A549 (cell line): Measurements from ENCODE around the gene FAM107B. TPM values are rescaled to one million over a fixed set of nuclear protein-coding genes. Genes with fewer than 3 reads are reported as not detected.

Source experiments
- ATAC-seq, 2 experiments: fragments of 200-7000 bp in 1 of 2; fragments of >200 bp in 1 of 2; cut with Nextera tagmentation in 1 of 2; cut with Tn5 transposase in 1 of 2; 3 replicates each; pipeline versions ENCODE4 v1.8.0 to v1.9.1; 2018 to 2020; ENCODE audit warnings: mild to moderate bottlenecking in 1 of 2, moderate library complexity in 1 of 2
- CTCF ChIA-PET: fragments of 300-600 bp; sonication (Branson Sonifier 250); formaldehyde crosslinking; extraction: SDS; loops from one replicate; lab custom pipeline; 2021; ENCODE audit warnings: antibody characterized with exemption, inconsistent platforms; lab: Yijun Ruan, JAX
- POLR2A ChIA-PET: fragments of 350-600 bp; formaldehyde crosslinking; extraction: SDS; loops from one replicate; lab custom pipeline; 2021; ENCODE audit warnings: antibody characterized with exemption, inconsistent platforms; lab: Yijun Ruan, JAX
- DNase-seq, 2 experiments: peaks; one replicate each; pipeline versions ENCODE4 v3.0.0 to v3.0.0-alpha.2; 2011 to 2016; ENCODE audit warnings: low read depth in 1 of 2, low spot score in 1 of 2
- FAIRE-seq: peaks from 2 replicates; lab custom pipeline; 2011; peaks lifted over from hg19 to GRCh38; lab: Jason Lieb, UNC
- H3K27ac ChIP-seq, 2 experiments: fragments of >200 bp; sonication (Bioruptor Twin); formaldehyde crosslinking; 3 replicates each; pipeline ENCODE4 v1.5.1; 2016 to 2017
- H3K4me1 ChIP-seq: fragments of >200 bp; sonication (Bioruptor Twin); formaldehyde crosslinking; 3 replicates; pipeline ENCODE4 v1.6.1; 2016
- H3K4me2 ChIP-seq: fragments of >200 bp; sonication (Bioruptor Twin); formaldehyde crosslinking; 3 replicates; pipeline ENCODE4 v1.6.1; 2016
- H3K4me3 ChIP-seq: fragments of >200 bp; sonication (Bioruptor Twin); formaldehyde crosslinking; 3 replicates; pipeline ENCODE4 v1.5.1; 2016
- H3K9me3 ChIP-seq: fragments of >200 bp; sonication (Bioruptor Twin); formaldehyde crosslinking; 3 replicates; pipeline ENCODE4 v1.6.1; 2016
- CBX2 ChIP-seq: fragments of 200-600 bp; sonication (generic); IDR thresholded peaks from 2 replicates; pipeline ENCODE4 v1.6.1; 2016; ENCODE audit warnings: low read depth, mild to moderate bottlenecking, borderline replicate concordance
- CBX8 ChIP-seq: fragments of 200-600 bp; sonication (generic); IDR thresholded peaks from 2 replicates; pipeline ENCODE4 v1.6.1; 2016
- CEBPB ChIP-seq, 2 experiments: fragments of >200 bp in 1 of 2; sonication (Bioruptor Twin) in 1 of 2; formaldehyde crosslinking in 1 of 2; IDR thresholded peaks; 2 replicates each; pipeline ENCODE4 v1.6.1; 2012 to 2016
- EHMT2 ChIP-seq: fragments of 200-600 bp; sonication (generic); IDR thresholded peaks from 2 replicates; pipeline ENCODE4 v1.6.1; 2016; ENCODE audit warnings: antibody characterized with exemption, low read depth, mild to moderate bottlenecking, moderate library complexity
- ESRRA ChIP-seq: fragments of 150-350 bp; IDR thresholded peaks from 2 replicates; pipeline ENCODE4 v1.6.1; 2014; ENCODE audit warnings: mild to moderate bottlenecking, low read length, borderline replicate concordance
- FOSL2 ChIP-seq, 2 experiments: fragments of 450-650 bp in 1 of 2; fragments of >200 bp in 1 of 2; sonication (Bioruptor Twin) in 1 of 2; formaldehyde crosslinking; IDR thresholded peaks; 2 replicates each; pipeline versions ENCODE4 v1.5.0 to v1.6.1; 2016 to 2020; ENCODE audit warnings: mild to moderate bottlenecking in 1 of 2, moderate library complexity in 1 of 2
- HEYL ChIP-seq: fragments of 250-450 bp; sonication (Bioruptor Pico); IDR thresholded peaks from 2 replicates; pipeline ENCODE4 v1.8.0; 2021; ENCODE audit warnings: mild to moderate bottlenecking, moderate library complexity
- HOXA7 ChIP-seq: fragments of 250-450 bp; sonication (Bioruptor Pico); IDR thresholded peaks from 2 replicates; pipeline ENCODE4 v1.5.0; 2020; ENCODE audit warnings: mild to moderate bottlenecking, moderate library complexity
- HOXB13 ChIP-seq: fragments of 250-450 bp; sonication (Bioruptor Pico); IDR thresholded peaks from 2 replicates; pipeline ENCODE4 v1.5.0; 2020; ENCODE audit warnings: low read depth, mild to moderate bottlenecking, moderate library complexity
- JUN ChIP-seq, 2 experiments: fragments of >200 bp; sonication (Bioruptor Twin); formaldehyde crosslinking; IDR thresholded peaks; 2 replicates in 1 of 2; 3 replicates in 1 of 2; pipeline ENCODE4 v1.6.1; 2016 to 2017
- MAZ ChIP-seq: fragments of 150-350 bp; IDR thresholded peaks from 2 replicates; pipeline ENCODE4 v1.6.1; 2014; ENCODE audit warnings: antibody characterized with exemption, low read depth, low read length, borderline replicate concordance
- MYC ChIP-seq: IDR thresholded peaks from 2 replicates; pipeline ENCODE4 v1.6.1; 2012; ENCODE audit warnings: mild to moderate bottlenecking, inconsistent platforms, low read length, improper control_type of control experiment, borderline replicate concordance
- NPAS2 ChIP-seq: fragments of 250-450 bp; sonication (Bioruptor Pico); IDR thresholded peaks from 2 replicates; pipeline ENCODE4 v1.8.0; 2022; ENCODE audit warnings: mild to moderate bottlenecking, moderate library complexity, borderline replicate concordance
- RAD21 ChIP-seq, 2 experiments: fragments of >200 bp in 1 of 2; sonication (Bioruptor Twin) in 1 of 2; formaldehyde crosslinking in 1 of 2; IDR thresholded peaks in 1 of 2; conservative IDR thresholded peaks in 1 of 2; 2 replicates in 1 of 2; 3 replicates in 1 of 2; pipeline ENCODE4 v1.6.1; 2012 to 2018; ENCODE audit warnings: inconsistent platforms in 1 of 2
- RNF2 ChIP-seq: fragments of 200-600 bp; sonication (generic); IDR thresholded peaks from 2 replicates; pipeline ENCODE4 v1.6.1; 2016; ENCODE audit warnings: low read depth, mild to moderate bottlenecking, antibody characterized with exemption, moderate library complexity, borderline replicate concordance
- SMC3 ChIP-seq: fragments of >200 bp; sonication (Bioruptor Twin); formaldehyde crosslinking; IDR thresholded peaks from 3 replicates; pipeline ENCODE4 v1.6.1; 2018; ENCODE audit warnings: inconsistent platforms
- SREBF2 ChIP-seq: fragments of 450-650 bp; IDR thresholded peaks from 2 replicates; pipeline ENCODE4 v1.6.1; 2014; ENCODE audit warnings: mild to moderate bottlenecking, moderate library complexity
- TFCP2L1 ChIP-seq: fragments of 250-450 bp; sonication (Bioruptor Pico); IDR thresholded peaks from 2 replicates; pipeline ENCODE4 v1.5.0; 2021; ENCODE audit warnings: mild to moderate bottlenecking
- WGBS: methylation state at CpG from one replicate; pipeline ENCODE4 v1.1.6; 2017; ENCODE audit errors: missing lambda C conversion rate; 5-methylcytosine and 5-hydroxymethylcytosine counted together
- polyA plus RNA-seq, 4 experiments: library from polyadenylated mRNA; depleted of rRNA in 3 of 4; stranded (reverse); fragments of >200 nt; fragmentation: RNase III in 1 of 4; extraction: RNeasy Plus Mini Kit Qiagen cat#74134 plus additional on column Dnase treatment in 1 of 4; gene quantifications; 2 replicates in 3 of 4; 3 replicates in 1 of 4; pipeline ENCODE4 v1.2.3, GENCODE V29; 2011 to 2017
- TF ChIP-seq, protein P1 (sequence below): IDR thresholded peaks from 2 replicates; pipeline ENCODE4 v1.6.1; 2012; ENCODE audit warnings: low read depth, borderline replicate concordance
- TF ChIP-seq, protein P2 (sequence below): fragments of 250-450 bp; sonication (Bioruptor Pico); IDR thresholded peaks from 2 replicates; pipeline ENCODE4 v1.5.0; 2021; ENCODE audit warnings: mild to moderate bottlenecking, moderate library complexity, borderline replicate concordance
- TF ChIP-seq, protein P3 (sequence below): fragments of >200 bp; sonication (Bioruptor Twin); formaldehyde crosslinking; IDR thresholded peaks from 2 replicates; pipeline ENCODE4 v1.6.1; 2016
- TF ChIP-seq, protein P4 (sequence below): IDR thresholded peaks from 2 replicates; pipeline ENCODE4 v1.6.1; 2012

Gene FAM107B
- polyA plus RNA-seq, 2 of the 4 experiments (the other 2 are of a cell fraction) = 99.9 to 173 TPM

DNA sequence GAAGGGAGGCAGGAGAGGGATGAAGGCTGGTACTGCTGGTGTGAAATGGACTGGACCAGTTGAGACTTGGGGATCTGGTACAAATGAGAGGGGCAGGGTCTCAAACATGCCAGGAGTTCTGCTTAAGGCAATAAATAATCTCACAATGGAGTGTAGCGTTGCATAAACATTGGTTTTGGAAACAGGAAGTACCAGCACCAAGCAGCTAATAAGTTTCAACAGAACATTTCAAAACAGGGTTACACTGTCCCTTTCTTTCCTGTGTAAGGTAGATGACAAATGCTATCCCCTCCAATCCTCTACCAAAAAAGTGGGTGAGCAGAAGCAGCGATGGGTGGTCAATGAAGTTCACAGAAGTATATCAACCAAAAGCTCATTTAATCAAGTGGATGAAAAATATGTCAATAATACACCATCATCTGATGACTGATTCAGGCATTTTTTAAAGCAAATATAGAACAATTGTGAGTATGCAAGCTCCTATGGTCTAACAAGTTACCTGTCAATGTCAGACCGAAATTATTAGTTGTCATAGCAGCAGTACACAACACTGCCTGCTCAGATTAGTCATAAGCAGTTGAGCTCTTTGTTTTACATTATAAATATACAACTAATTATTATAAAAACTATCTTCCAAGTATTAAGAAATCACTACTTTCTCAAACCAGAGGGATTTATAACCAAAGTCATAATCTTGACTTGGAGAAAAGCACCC is 220.0 kb downstream of the FAM107B start:
- DNase-seq (no peak), ATAC-seq (0 out of 6 replicates have a peak, but pooled peaks of 1 of the 2 experiments have one; percentile 9), FAIRE-seq (no peak)
- WGBS = 85% methylated on average over 3 of the region's 3 CpGs
- Histone ChIP-seq H3K4me2 (peak overlapping the region; percentile 19; the same call in 2 of the 3 replicates), H3K4me3 (no peak overlapping the region), H3K27ac (peak overlapping the region in 1 of 2 experiments; percentile 38; a peak in 1 of 6 replicates), H3K4me1 (peaks cover 85% of the 10 kb centered on the region), H3K9me3 (no peaks in the 10 kb centered on the region)
- TF ChIP-seq NPAS2 (CRISPR knock-in tag) (no peak), TFCP2L1 (CRISPR knock-in tag) (0 out of 2 replicates have a peak, but pooled peaks have one; percentile 16), ESRRA (no peak), FOSL2 (IDR thresholded peaks at IDR 0.05) (no peak), FOSL2 (CRISPR knock-in tag; IDR thresholded peaks at IDR 0.05) (no peak), HEYL (CRISPR knock-in tag) (no peak), MYC (no peak)
- TF ChIP-seq, protein P1, sequence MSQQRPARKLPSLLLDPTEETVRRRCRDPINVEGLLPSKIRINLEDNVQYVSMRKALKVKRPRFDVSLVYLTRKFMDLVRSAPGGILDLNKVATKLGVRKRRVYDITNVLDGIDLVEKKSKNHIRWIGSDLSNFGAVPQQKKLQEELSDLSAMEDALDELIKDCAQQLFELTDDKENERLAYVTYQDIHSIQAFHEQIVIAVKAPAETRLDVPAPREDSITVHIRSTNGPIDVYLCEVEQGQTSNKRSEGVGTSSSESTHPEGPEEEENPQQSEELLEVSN = no peak
- TF ChIP-seq, protein P2, sequence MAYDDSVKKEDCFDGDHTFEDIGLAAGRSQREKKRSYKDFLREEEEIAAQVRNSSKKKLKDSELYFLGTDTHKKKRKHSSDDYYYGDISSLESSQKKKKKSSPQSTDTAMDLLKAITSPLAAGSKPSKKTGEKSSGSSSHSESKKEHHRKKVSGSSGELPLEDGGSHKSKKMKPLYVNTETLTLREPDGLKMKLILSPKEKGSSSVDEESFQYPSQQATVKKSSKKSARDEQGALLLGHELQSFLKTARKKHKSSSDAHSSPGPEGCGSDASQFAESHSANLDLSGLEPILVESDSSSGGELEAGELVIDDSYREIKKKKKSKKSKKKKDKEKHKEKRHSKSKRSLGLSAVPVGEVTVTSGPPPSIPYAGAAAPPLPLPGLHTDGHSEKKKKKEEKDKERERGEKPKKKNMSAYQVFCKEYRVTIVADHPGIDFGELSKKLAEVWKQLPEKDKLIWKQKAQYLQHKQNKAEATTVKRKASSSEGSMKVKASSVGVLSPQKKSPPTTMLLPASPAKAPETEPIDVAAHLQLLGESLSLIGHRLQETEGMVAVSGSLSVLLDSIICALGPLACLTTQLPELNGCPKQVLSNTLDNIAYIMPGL (CRISPR knock-in tag) = no peak
- POLR2A ChIA-PET = no interaction called here
- CTCF ChIA-PET = interaction anchor here (0.7 to 2.8 kb wide), 5 partner anchors 12 to 269 kb away, joined by 3 to 11 read pairs (median 3); no protein-coding TSS in a partner anchor

DNA sequence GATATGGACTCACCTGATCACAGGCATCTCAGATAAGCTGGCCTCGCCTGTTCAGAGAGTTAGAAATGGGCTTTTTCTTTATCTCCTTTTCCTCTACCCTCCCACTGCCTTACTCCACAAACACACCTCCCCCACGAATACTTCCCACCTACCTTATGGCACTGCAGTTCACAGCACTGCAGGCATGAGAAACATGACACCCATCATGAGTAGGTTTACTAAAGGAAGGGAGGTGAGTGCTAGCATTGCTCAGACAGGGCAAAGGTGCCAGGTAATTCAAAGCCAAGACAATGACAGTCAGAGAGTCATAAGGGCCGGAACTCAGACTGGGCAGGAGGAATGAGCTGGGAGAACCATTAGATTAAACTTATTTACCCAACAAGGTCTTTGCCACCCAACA is 220.6 kb downstream of the FAM107B start:
- ATAC-seq (no peak; a peak in 1 of 6 replicates), DNase-seq (no peak), FAIRE-seq (no peak)
- TF ChIP-seq NPAS2 (CRISPR knock-in tag) (no peak), JUN (IDR thresholded peaks at IDR 0.05) (no peak), MAZ (no peak), RNF2 (no peak), CBX2 (no peak)
- TF ChIP-seq, protein P1 = no peak
- WGBS = 82% methylated on average over 3 of the region's 3 CpGs
- Histone ChIP-seq H3K4me2 (peak overlapping the region; percentile 19), H3K27ac (peak overlapping the region in 1 of 2 experiments; percentile 38; a peak in 2 of 6 replicates), H3K4me1 (peaks cover 87% of the 10 kb centered on the region), H3K4me3 (no peak overlapping the region), H3K9me3 (no peaks in the 10 kb centered on the region)
- ChIA-PET POLR2A (no interaction called here), CTCF (interaction anchor here (0.8 to 2.8 kb wide), 4 partner anchors 16 to 269 kb away, joined by 3 to 11 read pairs (median 4); no protein-coding TSS in a partner anchor)

DNA sequence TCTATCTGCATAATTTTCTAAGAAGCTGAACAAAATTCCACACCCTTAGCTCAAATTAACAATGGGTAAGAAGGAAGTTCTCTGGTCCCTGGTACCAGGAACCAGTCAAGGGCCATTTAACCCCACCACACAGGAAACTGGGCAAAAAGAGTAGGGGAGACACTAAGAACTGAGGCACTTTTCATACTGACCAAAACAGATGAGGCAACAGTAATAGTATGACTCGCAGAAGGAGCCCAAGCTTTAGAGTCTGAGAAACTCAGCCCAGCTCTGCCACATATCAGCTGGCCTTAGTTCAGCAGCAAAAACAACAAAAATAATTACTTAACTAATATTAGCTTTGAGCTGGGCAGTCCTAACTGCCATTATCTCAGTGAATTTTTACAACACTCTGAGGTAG is 221.2 kb downstream of the FAM107B start:
- peak overlapping the region in 1 of 2 experiments; percentile 38; a peak in 2 of 6 replicates for H3K27ac ChIP-seq
- peaks cover 85% of the 10 kb centered on the region for H3K4me1 ChIP-seq

More for the DNA sequence above, 221.2 kb downstream of the FAM107B start:
- 80% methylated on average over 1 of the region's 1 CpG for WGBS
- Histone ChIP-seq H3K4me3 (no peak overlapping the region), H3K9me3 (no peaks in the 10 kb centered on the region)
- DNase-seq (no peak), FAIRE-seq (no peak)
- TF ChIP-seq SMC3 (no peak), MYC (no peak), RAD21 (conservative IDR thresholded peaks at IDR 0.05 in 1 of 2, IDR thresholded peaks at IDR 0.05 in 1 of 2) (no peak), CBX8 (no peak), SREBF2 (no peak), HOXB13 (CRISPR knock-in tag) (no peak), HEYL (CRISPR knock-in tag) (no peak), CEBPB (IDR thresholded peaks at IDR 0.05) (no peak), EHMT2 (no peak), HOXA7 (CRISPR knock-in tag) (no peak), JUN (IDR thresholded peaks at IDR 0.05) (no peak)
- TF ChIP-seq, protein P3, sequence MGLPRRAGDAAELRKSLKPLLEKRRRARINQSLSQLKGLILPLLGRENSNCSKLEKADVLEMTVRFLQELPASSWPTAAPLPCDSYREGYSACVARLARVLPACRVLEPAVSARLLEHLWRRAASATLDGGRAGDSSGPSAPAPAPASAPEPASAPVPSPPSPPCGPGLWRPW = no peak
- TF ChIP-seq, protein P4, sequence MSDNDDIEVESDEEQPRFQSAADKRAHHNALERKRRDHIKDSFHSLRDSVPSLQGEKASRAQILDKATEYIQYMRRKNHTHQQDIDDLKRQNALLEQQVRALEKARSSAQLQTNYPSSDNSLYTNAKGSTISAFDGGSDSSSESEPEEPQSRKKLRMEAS = no peak
- TF ChIP-seq, all 56 proteins: peak for 0
- peak overlapping the region; percentile 19; the same call in 2 of the 3 replicates for H3K4me2 ChIP-seq
- 0 out of 6 replicates have a peak, but pooled peaks of 1 of the 2 experiments have one; percentile 12 for ATAC-seq
- CTCF ChIA-PET = interaction anchor here (0.6 to 2.8 kb wide), 4 partner anchors 9 to 270 kb away, joined by 3 to 12 read pairs (median 8); no protein-coding TSS in a partner anchor
- POLR2A ChIA-PET = no interaction called here
